ENCODE results near the gene GABRB3.

GABRB3 gene

DNA sequence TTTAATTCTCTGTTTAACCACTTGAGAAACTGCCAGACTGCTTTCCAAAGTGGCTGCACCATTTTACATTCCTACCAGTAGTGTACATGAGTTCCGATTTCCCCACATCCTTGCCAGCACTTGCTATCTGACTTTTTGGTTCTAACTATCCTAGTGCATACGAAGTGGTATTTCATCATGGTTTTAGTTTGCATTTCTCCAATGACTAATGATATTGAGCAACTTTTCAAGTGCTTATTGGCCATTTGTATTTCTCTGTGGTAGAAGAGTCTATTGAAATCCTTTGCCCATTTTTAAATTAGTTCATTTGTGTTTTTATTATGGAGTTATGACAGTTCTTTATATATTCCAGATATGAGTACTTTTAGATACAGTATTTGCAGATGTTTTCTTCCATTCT lies 247.8 kb downstream of the GABRB3 start:
- no peak overlapping the region for H3K4me2 ChIP-seq (ENCODE audit: low read length)
- H3K36me3 ChIP-seq (ENCODE audit: insufficient read depth, low read length) = no peaks in the 10 kb centered on the region

DNA sequence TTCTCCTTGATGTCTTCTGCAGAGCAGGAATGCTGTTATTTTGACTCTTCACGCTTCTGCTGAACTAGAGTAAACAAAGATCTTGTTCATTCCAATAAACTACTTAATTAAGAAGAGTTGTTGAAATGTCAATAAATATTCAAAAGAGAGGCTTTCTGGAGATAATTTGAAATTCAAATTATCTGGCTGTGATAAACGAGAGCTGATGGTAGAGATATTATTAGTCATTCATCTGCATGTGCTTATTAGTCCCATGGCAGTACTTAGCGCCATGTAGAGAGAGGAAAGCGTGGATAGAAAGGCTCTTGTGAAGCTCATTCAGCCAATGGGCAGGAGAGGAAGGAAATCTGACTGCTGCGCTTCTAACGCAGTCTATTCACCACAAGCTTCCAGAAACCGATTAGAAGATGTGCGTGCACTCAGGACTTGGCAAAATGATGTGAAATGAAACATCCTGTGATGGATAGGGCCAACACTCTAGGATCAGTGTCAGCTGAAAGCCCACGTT lies 251.1 kb downstream of the GABRB3 start:
- H3K27me3 ChIP-seq (ENCODE audit: control insufficient read depth, insufficient read depth, low read length) = no peaks in the 10 kb centered on the region
- H3K4me3 ChIP-seq (ENCODE audit: low read length) = no peak overlapping the region
- no peak overlapping the region for H3K4me2 ChIP-seq (ENCODE audit: low read length)
- no peaks in the 10 kb centered on the region for H3K4me1 ChIP-seq (ENCODE audit: control insufficient read depth, insufficient read depth, low read length)
- peaks cover 9% of the 10 kb centered on the region for H3K9me3 ChIP-seq (replicated peaks; ENCODE audit: low read length)
- no peaks in the 10 kb centered on the region for H3K36me3 ChIP-seq (ENCODE audit: insufficient read depth, low read length)
- no peak overlapping the region for H3K9ac ChIP-seq (ENCODE audit: low read depth, low read length)

More for the DNA sequence above, 247.8 kb downstream of the GABRB3 start:
- H3K4me3 ChIP-seq (ENCODE audit: low read length) = no peak overlapping the region
- no peak overlapping the region for H3K9ac ChIP-seq (ENCODE audit: low read depth, low read length)
- no peaks in the 10 kb centered on the region for H3K27me3 ChIP-seq (ENCODE audit: control insufficient read depth, insufficient read depth, low read length)
- H3K4me1 ChIP-seq (ENCODE audit: control insufficient read depth, insufficient read depth, low read length) = no peaks in the 10 kb centered on the region
- peaks cover 5% of the 10 kb centered on the region for H3K9me3 ChIP-seq (replicated peaks; ENCODE audit: low read length)

DNA sequence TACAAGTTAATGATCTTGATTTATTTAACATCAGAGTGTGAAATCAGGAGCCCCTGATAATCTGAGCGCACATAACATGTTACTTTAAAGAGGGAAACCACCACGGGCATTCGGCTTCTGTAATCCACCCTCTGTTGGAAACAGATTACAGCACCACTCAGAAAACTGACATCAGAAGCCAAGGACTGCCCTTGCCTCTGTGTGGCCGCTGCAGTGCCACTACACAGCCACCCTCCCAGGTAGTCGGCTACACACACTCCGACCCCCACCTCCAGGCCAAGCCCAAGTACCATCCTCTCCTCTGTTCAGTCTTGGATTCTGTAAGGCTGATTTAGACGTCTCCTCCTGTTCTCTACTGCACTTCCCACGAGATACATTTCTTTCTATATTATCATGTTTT lies 251.7 kb downstream of the GABRB3 start:
- Histone ChIP-seq H3K4me3 (ENCODE audit: low read length) (no peak overlapping the region), H3K4me1 (ENCODE audit: control insufficient read depth, insufficient read depth, low read length) (no peaks in the 10 kb centered on the region), H3K4me2 (ENCODE audit: low read length) (no peak overlapping the region), H3K27me3 (ENCODE audit: control insufficient read depth, insufficient read depth, low read length) (no peaks in the 10 kb centered on the region), H3K36me3 (ENCODE audit: insufficient read depth, low read length) (no peaks in the 10 kb centered on the region), H3K9ac (ENCODE audit: low read depth, low read length) (no peak overlapping the region), H3K9me3 (replicated peaks; ENCODE audit: low read length) (peaks cover 9% of the 10 kb centered on the region)

DNA sequence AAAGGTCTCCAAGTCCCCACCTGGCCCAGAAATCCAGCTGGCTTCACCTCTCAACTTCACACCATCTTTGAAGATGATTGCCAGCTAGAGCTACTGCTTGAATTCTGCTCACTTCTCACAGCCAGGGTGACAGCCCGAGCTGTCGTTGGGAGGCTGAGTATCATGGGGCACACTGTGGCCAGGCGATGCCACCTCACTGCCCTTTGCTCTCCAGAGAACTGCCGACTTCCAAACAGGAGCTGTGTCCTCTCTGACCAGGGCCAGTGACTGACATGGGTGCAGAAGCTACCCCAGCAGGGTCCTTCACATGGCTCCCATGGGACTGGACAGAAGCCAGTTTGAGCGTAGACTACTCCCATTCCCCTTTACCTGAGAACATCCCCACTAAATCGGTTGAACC lies 254.0 kb downstream of the GABRB3 start:
- no peak overlapping the region for H3K4me3 ChIP-seq (ENCODE audit: low read length)
- no peak overlapping the region for H3K9ac ChIP-seq (ENCODE audit: low read depth, low read length)
- no peaks in the 10 kb centered on the region for H3K4me1 ChIP-seq (ENCODE audit: control insufficient read depth, insufficient read depth, low read length)
- H3K9me3 ChIP-seq (replicated peaks; ENCODE audit: low read length) = peaks cover 9% of the 10 kb centered on the region
- H3K36me3 ChIP-seq (ENCODE audit: insufficient read depth, low read length) = no peaks in the 10 kb centered on the region
- no peak overlapping the region for H3K4me2 ChIP-seq (ENCODE audit: low read length)
- no peaks in the 10 kb centered on the region for H3K27me3 ChIP-seq (ENCODE audit: control insufficient read depth, insufficient read depth, low read length)

DNA sequence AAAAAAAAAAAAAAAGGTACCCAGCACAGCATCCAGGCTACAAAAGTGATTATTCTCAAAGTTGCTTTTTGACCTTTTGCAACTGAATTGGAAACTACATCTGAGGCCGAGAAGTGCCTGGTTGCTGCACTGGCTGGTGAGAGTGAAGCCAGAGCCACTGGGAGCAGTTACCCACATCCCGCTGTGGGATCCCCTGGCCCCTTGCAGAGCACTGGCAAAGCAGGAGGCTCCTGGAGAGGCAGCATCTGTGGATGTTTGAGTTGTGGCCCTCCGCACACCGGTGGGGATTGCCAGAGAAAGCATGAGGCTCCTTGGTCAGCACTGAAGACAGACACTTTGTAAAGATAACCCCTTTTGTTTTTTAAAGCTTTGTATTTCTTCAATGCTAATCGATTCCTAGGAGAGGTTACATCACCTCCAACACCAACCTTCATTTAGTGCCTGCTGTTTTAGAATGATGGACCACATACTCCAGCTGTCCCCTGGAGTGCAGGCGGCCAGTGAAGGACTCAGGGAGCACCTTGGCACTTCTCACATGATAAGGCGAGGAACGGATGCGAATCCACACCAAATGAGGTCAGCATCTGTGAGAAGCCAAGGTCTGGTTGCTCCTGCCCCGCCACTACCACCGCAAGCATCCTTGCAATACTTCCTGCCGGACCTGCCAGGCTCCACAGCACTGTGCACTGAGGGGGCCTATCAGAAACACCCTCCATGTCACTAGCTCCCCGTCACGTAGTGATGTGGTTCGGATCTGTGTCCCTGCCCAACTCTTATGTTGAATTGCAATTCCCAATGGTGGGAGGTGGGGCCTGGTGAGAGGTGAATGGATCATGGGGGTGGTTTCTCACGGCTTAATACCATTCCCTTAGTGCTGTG lies 256.5 kb downstream of the GABRB3 start:
- no peak overlapping the region for H3K4me3 ChIP-seq (ENCODE audit: low read length)
- no peaks in the 10 kb centered on the region for H3K27me3 ChIP-seq (ENCODE audit: control insufficient read depth, insufficient read depth, low read length)
- H3K4me1 ChIP-seq (ENCODE audit: control insufficient read depth, insufficient read depth, low read length) = no peaks in the 10 kb centered on the region
- H3K9ac ChIP-seq (ENCODE audit: low read depth, low read length) = no peak overlapping the region
- no peaks in the 10 kb centered on the region for H3K36me3 ChIP-seq (ENCODE audit: insufficient read depth, low read length)
- H3K9me3 ChIP-seq (replicated peaks; ENCODE audit: low read length) = peaks cover 4% of the 10 kb centered on the region
- H3K4me2 ChIP-seq (ENCODE audit: low read length) = no peak overlapping the region

DNA sequence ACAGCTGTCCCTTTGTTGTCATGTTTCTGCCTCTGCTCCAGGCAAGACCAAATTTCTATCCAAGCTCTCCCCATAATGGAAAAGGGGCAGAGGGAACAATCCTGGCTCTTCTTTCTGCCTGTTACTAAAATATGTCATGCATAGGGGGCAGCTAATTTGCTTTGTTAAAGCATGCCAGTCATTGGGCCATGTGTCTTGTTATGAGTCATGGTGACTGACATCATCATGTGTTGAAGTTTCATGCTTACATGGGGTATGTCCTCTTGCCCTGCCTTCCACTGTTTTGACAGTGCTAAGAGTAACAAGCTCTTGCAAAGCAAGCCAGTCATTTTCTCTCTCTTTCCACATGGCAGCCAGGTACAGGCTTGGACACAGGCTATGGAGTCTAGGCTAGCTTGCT lies 268.9 kb downstream of the GABRB3 start:
- H3K9me3 ChIP-seq (replicated peaks; ENCODE audit: low read length) = peaks cover 25% of the 10 kb centered on the region
- H3K27me3 ChIP-seq (ENCODE audit: control insufficient read depth, insufficient read depth, low read length) = no peaks in the 10 kb centered on the region
- no peaks in the 10 kb centered on the region for H3K4me1 ChIP-seq (ENCODE audit: control insufficient read depth, insufficient read depth, low read length)

More for the DNA sequence above, 268.9 kb downstream of the GABRB3 start:
- no peak overlapping the region for H3K4me2 ChIP-seq (ENCODE audit: low read length)
- no peak overlapping the region for H3K9ac ChIP-seq (ENCODE audit: low read depth, low read length)
- no peak overlapping the region for H3K4me3 ChIP-seq (ENCODE audit: low read length)
- no peaks in the 10 kb centered on the region for H3K36me3 ChIP-seq (ENCODE audit: insufficient read depth, low read length)

Measured in skeletal muscle satellite cell (primary cell).